Measurements from ENCODE around the gene COX6B2.

DNA sequence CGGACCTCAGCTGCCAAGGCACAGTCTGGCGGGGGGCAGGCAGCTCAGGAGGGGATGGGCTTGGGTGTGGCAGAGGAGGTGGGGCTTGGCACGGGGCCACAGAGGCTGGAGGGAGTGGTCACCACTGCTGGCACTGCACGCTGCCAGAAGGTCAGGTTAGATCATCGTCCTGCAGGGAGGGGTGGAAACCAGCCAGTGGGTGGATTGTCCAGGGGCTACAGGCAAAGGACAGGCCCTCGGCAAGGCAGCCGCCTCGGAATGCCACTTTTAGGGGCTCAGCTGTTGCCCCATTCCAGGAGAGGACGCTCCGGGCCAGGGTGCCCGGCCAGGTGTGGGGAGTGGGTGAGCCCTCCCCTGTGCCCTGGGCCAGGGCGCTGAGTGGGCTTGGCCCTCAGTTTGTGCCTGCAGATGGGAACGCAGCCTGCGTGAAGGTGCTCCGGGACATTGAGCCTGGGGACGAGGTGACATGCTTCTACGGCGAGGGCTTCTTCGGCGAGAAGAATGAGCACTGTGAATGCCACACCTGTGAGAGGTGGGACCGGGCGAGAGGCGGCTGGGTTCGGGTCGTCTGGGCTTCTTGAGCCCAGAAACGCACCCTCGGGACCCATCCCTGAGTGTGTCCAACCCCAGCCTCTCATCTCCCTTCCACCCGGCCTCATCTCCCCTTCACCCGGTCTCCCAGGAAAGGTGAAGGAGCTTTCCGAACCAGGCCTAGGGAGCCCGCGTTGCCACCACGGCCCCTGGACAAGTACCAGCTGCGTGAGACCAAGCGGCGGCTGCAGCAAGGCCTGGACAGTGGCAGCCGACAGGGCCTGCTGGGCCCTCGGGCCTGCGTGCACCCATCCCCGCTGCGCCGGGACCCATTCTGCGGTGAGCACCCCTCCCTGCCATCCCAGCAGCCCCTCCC is 8.4 kb downstream of the COX6B2 start:
- TF ChIP-seq, protein P1, sequence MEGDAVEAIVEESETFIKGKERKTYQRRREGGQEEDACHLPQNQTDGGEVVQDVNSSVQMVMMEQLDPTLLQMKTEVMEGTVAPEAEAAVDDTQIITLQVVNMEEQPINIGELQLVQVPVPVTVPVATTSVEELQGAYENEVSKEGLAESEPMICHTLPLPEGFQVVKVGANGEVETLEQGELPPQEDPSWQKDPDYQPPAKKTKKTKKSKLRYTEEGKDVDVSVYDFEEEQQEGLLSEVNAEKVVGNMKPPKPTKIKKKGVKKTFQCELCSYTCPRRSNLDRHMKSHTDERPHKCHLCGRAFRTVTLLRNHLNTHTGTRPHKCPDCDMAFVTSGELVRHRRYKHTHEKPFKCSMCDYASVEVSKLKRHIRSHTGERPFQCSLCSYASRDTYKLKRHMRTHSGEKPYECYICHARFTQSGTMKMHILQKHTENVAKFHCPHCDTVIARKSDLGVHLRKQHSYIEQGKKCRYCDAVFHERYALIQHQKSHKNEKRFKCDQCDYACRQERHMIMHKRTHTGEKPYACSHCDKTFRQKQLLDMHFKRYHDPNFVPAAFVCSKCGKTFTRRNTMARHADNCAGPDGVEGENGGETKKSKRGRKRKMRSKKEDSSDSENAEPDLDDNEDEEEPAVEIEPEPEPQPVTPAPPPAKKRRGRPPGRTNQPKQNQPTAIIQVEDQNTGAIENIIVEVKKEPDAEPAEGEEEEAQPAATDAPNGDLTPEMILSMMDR (conservative IDR thresholded peaks at IDR 0.05; ENCODE audit: low read length), result no peak
- TF ChIP-seq EZH2phosphoT487 (IDR thresholded peaks at IDR 0.05; ENCODE audit: borderline replicate concordance, low read depth, low read length), result no peak

Measured in OCI-LY7 (cell line).